Prostate gland (tissue), 2 donors: ENCODE measurements around the gene TRMT61B. TPM values are rescaled to one million over a fixed set of nuclear protein-coding genes. Genes with fewer than 3 reads are reported as not detected.

Experiments used
- DNase-seq: peaks from one replicate; pipeline ENCODE4 v3.0.0-alpha.2; 2019; ENCODE audit warnings: low spot score
- H3K27ac ChIP-seq, 2 donors: fragments of 200-600 bp; sonication (generic); 2 replicates each; pipeline ENCODE4 v1.5.1; 2017 to 2019
- H3K27me3 ChIP-seq: fragments of 200-600 bp; sonication (generic); replicated peaks from 2 replicates; pipeline ENCODE4 v1.5.1; 2019; ENCODE audit not compliant: insufficient read depth
- H3K36me3 ChIP-seq, 2 donors: fragments of 200-600 bp; sonication (generic); 1 replicate in 1 of 2; 2 replicates in 1 of 2; pipeline versions ENCODE4 v1.5.1 to v1.8.1; 2017 to 2019
- H3K4me1 ChIP-seq: fragments of 200-600 bp; sonication (generic); replicated peaks from 2 replicates; pipeline ENCODE4 v1.5.1; 2019
- H3K4me3 ChIP-seq, 2 donors: fragments of 200-600 bp; sonication (generic); 2 replicates each; pipeline ENCODE4 v1.5.1; 2017 to 2019
- H3K9me3 ChIP-seq: fragments of 200-600 bp; sonication (generic); 2 replicates; pipeline ENCODE4 v1.5.1; 2017
- CTCF ChIP-seq, 4 experiments: fragments of 200-600 bp in 2 of 4; fragments of 450-650 bp in 2 of 4; sonication (generic) in 2 of 4; IDR thresholded peaks; 1 replicate in 3 of 4; 2 replicates in 1 of 4; pipeline ENCODE4 v1.5.1; 2016 to 2019; ENCODE audit warnings: antibody characterized with exemption in 4 of 4, mild to moderate bottlenecking in 2 of 4, moderate library complexity in 2 of 4
- POLR2A ChIP-seq: fragments of 450-650 bp; IDR thresholded peaks from one replicate; pipeline ENCODE4 v1.6.1; 2016; ENCODE audit warnings: antibody characterized with exemption, mild to moderate bottlenecking
- POLR2AphosphoS5 ChIP-seq: sonication (generic); formaldehyde crosslinking; IDR thresholded peaks from one replicate; pipeline ENCODE4 v1.6.1; 2017; ENCODE audit warnings: antibody characterized with exemption
- WGBS: methylation state at CpG from one replicate; pipeline ENCODE4 v1.1.5; 2018; 5-methylcytosine and 5-hydroxymethylcytosine counted together
- intact Hi-C: fragments of 100-400 bp; cut with DNase I; formaldehyde crosslinking; loops from one replicate; pipeline ENCODE4 v1.14.2; 2022
- total RNA-seq, 2 donors: library from RNA; depleted of rRNA; stranded (reverse); fragments of >200 nt; gene quantifications; one replicate each; pipeline ENCODE4 v1.1.0, GENCODE V29; 2016

TRMT61B gene
- total RNA-seq, 2 donors from 2014 or later = 19.6 to 26.4 TPM

- intact Hi-C loops = no loop called here
- Histone ChIP-seq H3K27me3 (no peaks in the 10 kb centered on the region), H3K27ac (no peak overlapping the region), H3K9me3 (no peaks in the 10 kb centered on the region), H3K4me1 (no peaks in the 10 kb centered on the region), H3K36me3 (no peaks in the 10 kb centered on the region), H3K4me3 (no peak overlapping the region)
- DNase-seq = no peak
- no peak for TF ChIP-seq CTCF (IDR thresholded peaks at IDR 0.05)
- TF ChIP-seq POLR2A = no peak
- no peak for TF ChIP-seq POLR2AphosphoS5
- 94% methylated on average over 2 of the region's 2 CpGs for WGBS
Measured at GRCh38 chr2:28906821-28907220, 36.7 kb upstream of the TRMT61B start.

GRCh38 chr2:28906376-28906775 is 36.3 kb upstream of the TRMT61B start:
- no peak for DNase-seq
- Histone ChIP-seq H3K27ac (no peak overlapping the region), H3K4me3 (no peak overlapping the region), H3K36me3 (no peaks in the 10 kb centered on the region), H3K4me1 (no peaks in the 10 kb centered on the region), H3K27me3 (no peaks in the 10 kb centered on the region), H3K9me3 (no peaks in the 10 kb centered on the region)
- TF ChIP-seq CTCF (IDR thresholded peaks at IDR 0.05) (no peak), POLR2A (no peak), POLR2AphosphoS5 (no peak)
- intact Hi-C loops = no loop called here
- 92% methylated on average over 4 of the region's 4 CpGs for WGBS

- no peak for DNase-seq
- H3K4me1 ChIP-seq = no peaks in the 10 kb centered on the region
- no peak overlapping the region for H3K27ac ChIP-seq
- H3K9me3 ChIP-seq = no peaks in the 10 kb centered on the region
- H3K27me3 ChIP-seq = no peaks in the 10 kb centered on the region
- no peak for TF ChIP-seq POLR2AphosphoS5
- no peak for TF ChIP-seq POLR2A
- TF ChIP-seq CTCF (IDR thresholded peaks at IDR 0.05) = no peak
- H3K36me3 ChIP-seq = no peaks in the 10 kb centered on the region
- intact Hi-C loops = no loop called here
- 100% methylated on average over 3 of the region's 3 CpGs for WGBS
- no peak overlapping the region for H3K4me3 ChIP-seq
Measured at GRCh38 chr2:28905533-28905932, 35.4 kb upstream of the TRMT61B start.

- no peaks in the 10 kb centered on the region for H3K4me1 ChIP-seq
- WGBS = 45% methylated on average over 2 of the region's 2 CpGs
- no peak overlapping the region for H3K27ac ChIP-seq
- intact Hi-C loops = no loop called here
- H3K27me3 ChIP-seq = no peaks in the 10 kb centered on the region
- TF ChIP-seq POLR2A = no peak
- no peak for TF ChIP-seq POLR2AphosphoS5
- TF ChIP-seq CTCF (IDR thresholded peaks at IDR 0.05) = no peak
- H3K4me3 ChIP-seq = no peak overlapping the region
- no peaks in the 10 kb centered on the region for H3K36me3 ChIP-seq
- DNase-seq = no peak
- no peaks in the 10 kb centered on the region for H3K9me3 ChIP-seq
Measured at GRCh38 chr2:28904802-28905457, 34.8 kb upstream of the TRMT61B start.

GRCh38 chr2:28904295-28904694 is 34.2 kb upstream of the TRMT61B start:
- H3K27me3 ChIP-seq = no peaks in the 10 kb centered on the region
- H3K4me3 ChIP-seq = no peak overlapping the region
- no peak overlapping the region for H3K27ac ChIP-seq
- DNase-seq = no peak
- no peaks in the 10 kb centered on the region for H3K9me3 ChIP-seq
- WGBS = 68% methylated on average over 2 of the region's 2 CpGs
- intact Hi-C loops = no loop called here
- TF ChIP-seq POLR2AphosphoS5 (no peak), CTCF (IDR thresholded peaks at IDR 0.05) (no peak), POLR2A (no peak)
- no peaks in the 10 kb centered on the region for H3K36me3 ChIP-seq
- H3K4me1 ChIP-seq = no peaks in the 10 kb centered on the region
